ENCODE data around the gene LONP2. TPM values are rescaled to one million over a fixed set of nuclear protein-coding genes. Genes with fewer than 3 reads are reported as not detected.

The LONP2 gene
- total and polyA plus RNA-seq, 2 experiments from 2014 or later, result 12.4 to 25.2 TPM

GRCh38 chr16:48291754-48292153 lies 47.7 kb downstream of the LONP2 start:
- ATAC-seq (no peak), DNase-seq (ENCODE audit: low spot score) (no peak)
- peak overlapping the region; percentile 80 for H3K27ac Mint-ChIP-seq
- TF ChIP-seq ETS1 (IDR thresholded peaks at IDR 0.05), result no peak
- H3K4me1 Mint-ChIP-seq, result peaks cover 26% of the 10 kb centered on the region
- H3K4me3 Mint-ChIP-seq, result no peak overlapping the region; the same call in 2 of the 3 replicates
- H3K9me2 ChIP-seq (ENCODE audit: insufficient read depth), result no peaks in the 10 kb centered on the region
- H3K36me3 Mint-ChIP-seq (ENCODE audit: low read depth), result peaks cover 24% of the 10 kb centered on the region
- no peak overlapping the region for H2AFZ ChIP-seq
- no peaks in the 10 kb centered on the region for H3K27me3 ChIP-seq (ENCODE audit: insufficient read depth)
- H4K20me1 ChIP-seq (replicated peaks; ENCODE audit: insufficient read depth), result no peaks in the 10 kb centered on the region
- H3K36me3 ChIP-seq (ENCODE audit: insufficient read depth), result peaks cover 10% of the 10 kb centered on the region
- H3K4me1 ChIP-seq (ENCODE audit: insufficient read depth), result peaks cover 15% of the 10 kb centered on the region
- no peaks in the 10 kb centered on the region for H3K27me3 Mint-ChIP-seq (ENCODE audit: insufficient read depth, low read depth, poor library complexity)
- H3K79me2 ChIP-seq (replicated peaks; ENCODE audit: insufficient read depth), result no peaks in the 10 kb centered on the region
- H3K27ac ChIP-seq (ENCODE audit: low read depth), result no peak overlapping the region
- no peak overlapping the region for H3K4me3 ChIP-seq
- H3F3A ChIP-seq (replicated peaks; ENCODE audit: low read depth), result no peaks in the 10 kb centered on the region
- peaks cover 12% of the 10 kb centered on the region for H3K9me3 Mint-ChIP-seq
- no peak overlapping the region for H3K4me2 ChIP-seq

GRCh38 chr16:48292452-48292851 lies 48.4 kb downstream of the LONP2 start:
- H3K79me2 ChIP-seq (replicated peaks; ENCODE audit: insufficient read depth), result no peaks in the 10 kb centered on the region
- peaks cover 3% of the 10 kb centered on the region for H3K27me3 Mint-ChIP-seq (ENCODE audit: insufficient read depth, low read depth, poor library complexity)
- no peak overlapping the region for H3K4me2 ChIP-seq
- peaks cover 22% of the 10 kb centered on the region for H3K36me3 Mint-ChIP-seq (ENCODE audit: low read depth)
- H3K4me3 ChIP-seq, result no peak overlapping the region
- H3K4me1 ChIP-seq (ENCODE audit: insufficient read depth), result peaks cover 15% of the 10 kb centered on the region
- H3K27me3 ChIP-seq (ENCODE audit: insufficient read depth), result no peaks in the 10 kb centered on the region
- H3F3A ChIP-seq (replicated peaks; ENCODE audit: low read depth), result no peaks in the 10 kb centered on the region
- H3K9me2 ChIP-seq (ENCODE audit: insufficient read depth), result no peaks in the 10 kb centered on the region
- H3K9me3 Mint-ChIP-seq, result peaks cover 5% of the 10 kb centered on the region
- H3K4me1 Mint-ChIP-seq, result peaks cover 26% of the 10 kb centered on the region
- no peak overlapping the region; the same call in 2 of the 3 replicates for H3K4me3 Mint-ChIP-seq
- no peak overlapping the region for H3K27ac ChIP-seq (ENCODE audit: low read depth)
- peak overlapping the region; percentile 80 for H3K27ac Mint-ChIP-seq
- no peak overlapping the region for H2AFZ ChIP-seq
- DNase-seq (ENCODE audit: low spot score) (no peak), ATAC-seq (no peak)
- H3K36me3 ChIP-seq (ENCODE audit: insufficient read depth), result peaks cover 3% of the 10 kb centered on the region
- no peaks in the 10 kb centered on the region for H4K20me1 ChIP-seq (replicated peaks; ENCODE audit: insufficient read depth)
- TF ChIP-seq ETS1 (IDR thresholded peaks at IDR 0.05) (no peak), ZNF331 (CRISPR knock-in tag; IDR thresholded peaks at IDR 0.05; ENCODE audit: low read depth) (no peak), ZNF114 (CRISPR knock-in tag; IDR thresholded peaks at IDR 0.05) (no peak), EZH2phosphoT487 (IDR thresholded peaks at IDR 0.05; ENCODE audit: unreplicated experiment) (no peak), STAT1 (IDR thresholded peaks at IDR 0.05; ENCODE audit: unreplicated experiment) (no peak), ZNF462 (CRISPR knock-in tag; IDR thresholded peaks at IDR 0.05) (no peak), NANOG (IDR thresholded peaks at IDR 0.05; ENCODE audit: borderline replicate concordance) (no peak), POLR2AphosphoS5 (IDR thresholded peaks at IDR 0.05; ENCODE audit: low read depth) (no peak), EZH2 (IDR thresholded peaks at IDR 0.05; ENCODE audit: low read depth, unreplicated experiment) (no peak), CTCF (conservative IDR thresholded peaks at IDR 0.05; ENCODE audit: low read depth in 2 of 2) (no peak), CREB1 (CRISPR knock-in tag; IDR thresholded peaks at IDR 0.05; ENCODE audit: low read depth) (no peak), JUNB (IDR thresholded peaks at IDR 0.05; ENCODE audit: unreplicated experiment) (no peak)

Measured in GM23338 (cell line).